Measurements from ENCODE around the gene ERG.

ERG gene

DNA sequence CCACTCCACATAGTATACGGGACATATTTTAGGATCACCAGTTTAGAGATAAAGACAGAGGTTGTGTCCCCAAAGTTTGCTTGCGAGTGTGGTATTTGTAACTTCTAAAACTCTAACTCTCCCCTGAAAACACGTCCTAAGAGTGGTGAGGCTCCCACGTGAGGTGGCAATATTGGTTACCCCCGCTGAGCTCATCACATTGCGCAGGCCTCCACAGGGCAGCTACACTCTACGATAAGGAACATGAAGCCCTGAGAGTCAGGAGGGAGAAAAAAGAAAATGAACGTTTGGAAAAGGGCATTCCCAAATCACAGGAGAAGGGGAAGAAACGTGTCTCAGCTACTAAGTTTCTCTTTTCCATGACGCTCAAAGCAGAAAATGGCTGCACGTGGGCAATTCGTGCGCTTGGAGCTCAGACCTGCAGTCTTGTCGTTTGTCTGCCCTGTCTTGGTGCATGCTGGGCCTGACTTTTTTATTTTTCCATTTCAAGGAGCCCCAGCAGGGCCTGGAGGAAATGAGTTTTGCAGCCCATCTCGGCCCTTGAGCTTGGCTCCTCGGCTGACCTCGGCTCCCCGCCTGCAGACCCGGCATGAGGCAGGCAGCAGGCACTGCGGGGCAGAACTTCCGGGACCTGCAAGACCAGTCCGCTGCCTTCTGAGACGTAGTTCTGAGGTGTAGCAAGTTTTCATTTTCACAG lies 25.7 kb downstream of the ERG start:
- no peaks in the 10 kb centered on the region for H3K9me3 Mint-ChIP-seq (ENCODE audit: low read depth)
- peaks cover 4% of the 10 kb centered on the region for H3K4me1 Mint-ChIP-seq (ENCODE audit: low read depth)
- H3K27ac Mint-ChIP-seq, result no peak overlapping the region
- peaks cover 42% of the 10 kb centered on the region for H3K27me3 Mint-ChIP-seq
- no peak overlapping the region for H3K4me3 Mint-ChIP-seq
- H3K36me3 Mint-ChIP-seq, result no peaks in the 10 kb centered on the region

DNA sequence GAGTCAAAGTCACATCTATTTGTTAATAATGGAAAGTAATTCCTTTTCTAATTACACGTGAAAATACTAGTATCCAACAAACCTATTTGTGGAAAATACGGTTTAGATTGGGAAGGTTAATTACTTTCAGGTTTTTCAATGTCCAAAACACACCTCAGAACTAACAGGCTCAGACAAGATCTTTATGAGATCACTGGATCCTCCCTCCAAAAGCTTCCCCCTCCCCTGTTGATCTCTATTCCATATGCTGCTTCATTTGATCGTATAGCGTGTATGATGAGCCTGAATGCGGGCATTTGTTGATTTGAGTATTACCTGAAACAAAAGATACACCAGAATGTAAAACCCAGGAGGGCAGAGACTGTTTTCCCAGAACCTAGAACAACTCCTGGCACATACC lies 26.5 kb downstream of the ERG start:
- H3K27ac Mint-ChIP-seq, result no peak overlapping the region
- H3K4me3 Mint-ChIP-seq, result no peak overlapping the region
- peaks cover 4% of the 10 kb centered on the region for H3K4me1 Mint-ChIP-seq (ENCODE audit: low read depth)
- no peaks in the 10 kb centered on the region for H3K9me3 Mint-ChIP-seq (ENCODE audit: low read depth)
- H3K36me3 Mint-ChIP-seq, result no peaks in the 10 kb centered on the region
- H3K27me3 Mint-ChIP-seq, result peaks cover 39% of the 10 kb centered on the region

DNA sequence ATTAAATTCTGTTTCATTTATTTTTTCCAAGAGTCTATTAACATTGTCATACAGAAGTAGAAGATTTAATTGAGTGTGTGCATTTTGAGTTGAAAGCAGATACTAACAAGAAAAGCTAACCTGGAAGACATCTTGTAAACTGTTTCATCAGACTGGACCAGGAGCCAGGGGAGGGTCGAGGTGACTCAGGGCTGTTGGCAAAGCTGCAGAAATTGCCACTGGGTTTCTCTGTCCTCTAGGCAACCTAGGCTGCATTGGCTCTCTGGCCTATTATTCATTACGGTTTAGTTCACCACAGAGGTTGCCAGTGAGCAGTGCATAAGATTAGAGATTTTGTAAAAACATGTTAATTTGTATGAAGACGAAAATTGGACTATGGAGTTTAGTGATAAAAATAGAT lies 27.5 kb downstream of the ERG start:
- Mint-ChIP-seq H3K9me3 (ENCODE audit: low read depth) (no peaks in the 10 kb centered on the region), H3K4me1 (ENCODE audit: low read depth) (peaks cover 1% of the 10 kb centered on the region), H3K27me3 (peaks cover 32% of the 10 kb centered on the region), H3K36me3 (no peaks in the 10 kb centered on the region), H3K4me3 (no peak overlapping the region), H3K27ac (no peak overlapping the region)

DNA sequence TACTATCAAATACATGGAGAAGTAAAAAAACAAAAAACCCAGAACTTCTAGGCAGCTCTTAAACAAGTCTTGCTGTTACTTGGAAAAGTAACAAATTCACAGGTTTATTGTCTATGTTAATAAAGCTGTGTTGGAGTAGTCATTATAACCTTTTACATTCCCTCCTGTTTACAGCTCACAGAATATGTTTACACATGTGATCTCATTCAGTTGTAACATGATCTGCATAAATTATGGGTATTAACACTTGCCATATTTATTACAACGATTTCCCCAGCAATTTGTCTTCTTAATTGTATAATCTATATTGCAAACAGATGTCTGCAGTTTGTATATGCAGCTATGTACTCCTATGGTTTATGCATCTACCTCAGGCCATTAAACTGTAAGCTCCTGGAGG lies 28.6 kb downstream of the ERG start:
- Mint-ChIP-seq H3K36me3 (no peaks in the 10 kb centered on the region), H3K4me3 (no peak overlapping the region), H3K4me1 (ENCODE audit: low read depth) (no peaks in the 10 kb centered on the region), H3K27ac (no peak overlapping the region), H3K27me3 (peaks cover 23% of the 10 kb centered on the region), H3K9me3 (ENCODE audit: low read depth) (no peaks in the 10 kb centered on the region)

DNA sequence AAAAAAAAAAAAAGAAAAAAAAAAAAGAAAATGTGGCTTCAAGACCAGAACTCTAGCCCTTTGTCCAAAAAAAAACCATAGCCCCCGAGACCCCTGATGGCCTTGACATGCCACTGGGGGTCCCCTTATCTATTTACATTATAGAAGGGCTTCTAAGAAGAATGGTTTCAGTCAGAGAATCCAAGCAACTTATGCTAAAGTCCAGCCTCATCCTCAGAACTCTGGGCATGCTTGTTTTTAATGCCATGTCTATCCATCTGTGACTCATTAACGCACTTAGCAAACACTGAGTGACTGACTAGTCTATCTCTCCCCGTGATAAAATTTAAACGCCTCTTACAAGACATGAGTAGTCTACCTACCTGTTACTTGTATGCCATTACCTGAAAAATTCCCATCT lies 29.3 kb downstream of the ERG start:
- H3K4me1 Mint-ChIP-seq (ENCODE audit: low read depth), result no peaks in the 10 kb centered on the region
- no peak overlapping the region for H3K27ac Mint-ChIP-seq
- no peaks in the 10 kb centered on the region for H3K36me3 Mint-ChIP-seq
- H3K4me3 Mint-ChIP-seq, result no peak overlapping the region
- peaks cover 16% of the 10 kb centered on the region for H3K27me3 Mint-ChIP-seq
- H3K9me3 Mint-ChIP-seq (ENCODE audit: low read depth), result no peaks in the 10 kb centered on the region

DNA sequence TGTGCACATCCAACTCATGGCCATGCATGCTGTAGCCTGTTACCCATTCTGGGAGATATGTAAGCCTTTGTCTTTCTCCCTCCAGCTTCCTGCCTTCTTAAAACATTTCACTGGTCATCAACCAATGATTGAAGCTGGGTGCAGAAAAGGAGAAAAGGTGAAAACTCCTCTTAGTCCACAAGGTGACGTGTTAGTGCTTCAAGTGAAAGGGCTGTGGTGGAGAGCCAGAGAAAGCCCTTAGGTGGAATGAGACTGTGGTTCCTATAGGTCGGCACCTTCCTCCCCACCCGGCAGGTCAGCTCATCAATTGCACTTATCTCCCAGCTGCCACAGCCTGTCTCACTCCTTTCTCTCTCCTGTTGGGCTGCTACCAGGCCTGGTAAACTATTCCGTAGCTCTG lies 30.4 kb downstream of the ERG start:
- H3K4me1 Mint-ChIP-seq (ENCODE audit: low read depth), result no peaks in the 10 kb centered on the region
- H3K36me3 Mint-ChIP-seq, result no peaks in the 10 kb centered on the region
- H3K27ac Mint-ChIP-seq, result no peak overlapping the region
- H3K4me3 Mint-ChIP-seq, result no peak overlapping the region
- H3K9me3 Mint-ChIP-seq (ENCODE audit: low read depth), result no peaks in the 10 kb centered on the region
- H3K27me3 Mint-ChIP-seq, result peaks cover 13% of the 10 kb centered on the region

DNA sequence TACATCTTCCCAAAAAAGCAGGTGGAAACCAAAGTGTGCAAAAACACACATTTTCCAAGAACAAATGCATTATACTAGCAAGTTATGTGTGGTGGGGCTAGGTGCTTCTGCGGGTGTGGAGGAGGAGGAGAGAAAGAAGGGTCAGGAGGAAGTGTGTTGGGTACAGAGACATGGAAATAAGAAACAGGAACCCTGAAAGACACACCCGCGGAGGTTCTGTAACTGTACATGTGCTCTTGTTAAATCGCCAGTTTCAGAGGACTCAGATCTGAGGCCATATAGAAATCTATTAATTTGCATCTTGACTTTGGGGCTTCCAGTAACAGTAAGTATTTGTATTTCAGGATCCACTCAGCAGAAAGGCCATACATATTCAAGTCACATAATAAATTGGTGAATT lies 30.9 kb downstream of the ERG start:
- no peaks in the 10 kb centered on the region for H3K36me3 Mint-ChIP-seq
- H3K27ac Mint-ChIP-seq, result no peak overlapping the region
- peaks cover 13% of the 10 kb centered on the region for H3K27me3 Mint-ChIP-seq
- H3K4me3 Mint-ChIP-seq, result no peak overlapping the region
- H3K9me3 Mint-ChIP-seq (ENCODE audit: low read depth), result no peaks in the 10 kb centered on the region
- no peaks in the 10 kb centered on the region for H3K4me1 Mint-ChIP-seq (ENCODE audit: low read depth)

DNA sequence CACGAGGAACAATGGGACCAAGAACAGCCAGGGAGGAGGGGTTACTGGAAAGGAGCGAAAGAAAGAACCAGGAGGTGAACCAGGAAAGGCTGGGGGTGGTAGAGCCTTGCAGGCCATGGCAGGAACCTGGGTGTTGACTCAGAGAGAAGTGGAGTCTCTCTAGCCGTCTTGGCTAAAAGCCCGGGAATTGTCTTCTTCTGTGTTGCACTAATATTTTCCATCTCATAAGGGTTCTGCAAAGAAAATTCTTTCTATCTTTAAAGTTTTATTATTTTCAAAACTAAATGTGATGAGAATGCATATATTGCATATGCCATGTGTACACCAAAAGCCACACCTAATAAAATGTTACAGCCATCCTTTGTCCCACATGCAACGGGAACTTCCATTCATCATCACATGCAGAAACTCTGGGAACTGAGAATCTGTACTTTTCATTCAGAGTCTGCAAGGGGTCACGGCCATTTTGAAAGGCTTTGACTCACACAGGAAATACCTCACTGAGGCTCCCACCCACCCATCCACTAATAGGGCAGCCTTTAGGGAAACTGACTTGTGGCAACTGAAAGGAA lies 38.0 kb downstream of the ERG start:
- Mint-ChIP-seq H3K27ac (no peak overlapping the region), H3K4me3 (no peak overlapping the region), H3K9me3 (ENCODE audit: low read depth) (no peaks in the 10 kb centered on the region)

DNA sequence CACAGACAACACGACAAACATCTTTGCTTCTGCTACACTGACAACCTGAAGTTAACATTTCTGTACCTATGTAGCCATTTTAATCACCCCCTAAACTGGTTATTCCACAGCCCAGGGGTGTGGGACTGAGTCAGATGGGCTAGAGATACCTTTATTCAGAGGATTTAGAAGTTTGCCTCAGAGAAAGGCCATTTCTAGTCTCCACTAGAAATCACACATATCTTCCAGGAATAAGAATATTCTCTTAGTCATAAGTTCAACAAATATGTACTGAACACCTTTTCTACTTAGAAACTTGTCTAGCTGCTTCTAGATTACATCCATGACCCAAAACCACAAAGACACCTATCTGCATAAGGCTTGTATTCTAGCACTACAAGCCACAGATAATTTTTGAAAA lies 38.8 kb downstream of the ERG start:
- H3K4me3 Mint-ChIP-seq, result no peak overlapping the region
- no peak overlapping the region for H3K27ac Mint-ChIP-seq
- peaks cover 3% of the 10 kb centered on the region for H3K27me3 Mint-ChIP-seq
- H3K36me3 Mint-ChIP-seq, result no peaks in the 10 kb centered on the region
- H3K4me1 Mint-ChIP-seq (ENCODE audit: low read depth), result no peaks in the 10 kb centered on the region
- no peaks in the 10 kb centered on the region for H3K9me3 Mint-ChIP-seq (ENCODE audit: low read depth)

More for the DNA sequence above, 38.0 kb downstream of the ERG start:
- H3K27me3 Mint-ChIP-seq, result peaks cover 5% of the 10 kb centered on the region
- no peaks in the 10 kb centered on the region for H3K4me1 Mint-ChIP-seq (ENCODE audit: low read depth)
- no peaks in the 10 kb centered on the region for H3K36me3 Mint-ChIP-seq

DNA sequence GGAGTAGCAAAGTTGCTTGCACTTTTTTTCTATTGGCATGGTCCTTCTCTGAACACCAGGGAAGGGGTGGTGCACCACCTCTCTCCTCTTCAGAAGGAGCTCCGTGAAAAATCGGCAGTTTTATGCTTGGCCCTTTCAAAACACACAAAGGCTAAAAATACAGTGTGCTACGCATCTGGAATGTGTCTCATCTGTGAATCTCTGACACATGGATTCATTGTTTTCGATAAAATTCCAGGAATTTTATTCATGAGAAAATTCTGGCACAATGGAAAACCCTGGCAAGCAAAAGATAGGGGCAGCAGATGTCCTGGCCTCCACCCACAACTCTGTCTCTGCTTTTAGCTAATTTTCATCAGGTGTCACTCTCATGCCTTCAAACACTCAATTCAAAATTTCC lies 42.9 kb downstream of the ERG start:
- Mint-ChIP-seq H3K9me3 (ENCODE audit: low read depth) (no peaks in the 10 kb centered on the region), H3K27me3 (no peaks in the 10 kb centered on the region), H3K27ac (no peak overlapping the region), H3K36me3 (no peaks in the 10 kb centered on the region), H3K4me3 (no peak overlapping the region), H3K4me1 (ENCODE audit: low read depth) (no peaks in the 10 kb centered on the region)

DNA sequence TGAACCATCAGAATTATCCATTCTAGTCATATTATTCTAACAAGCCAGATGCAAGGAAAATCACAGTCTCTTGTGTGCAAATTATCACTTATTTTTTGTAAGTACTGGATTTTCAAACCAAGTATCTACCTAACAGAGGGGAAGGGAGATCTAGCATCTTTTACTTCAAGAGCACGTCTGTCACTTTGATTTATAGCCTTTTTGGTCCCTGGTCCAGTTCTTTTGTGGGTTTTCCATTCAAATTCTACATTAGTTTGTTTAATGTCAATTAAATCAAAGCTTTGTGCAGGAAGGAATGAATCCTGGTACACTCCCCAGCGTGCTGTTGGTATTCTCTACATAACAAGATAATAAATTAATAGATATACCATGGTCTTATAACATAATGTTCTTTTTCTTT lies 43.6 kb downstream of the ERG start:
- Mint-ChIP-seq H3K9me3 (ENCODE audit: low read depth) (no peaks in the 10 kb centered on the region), H3K4me3 (no peak overlapping the region), H3K36me3 (no peaks in the 10 kb centered on the region), H3K4me1 (ENCODE audit: low read depth) (no peaks in the 10 kb centered on the region), H3K27ac (no peak overlapping the region), H3K27me3 (no peaks in the 10 kb centered on the region)

DNA sequence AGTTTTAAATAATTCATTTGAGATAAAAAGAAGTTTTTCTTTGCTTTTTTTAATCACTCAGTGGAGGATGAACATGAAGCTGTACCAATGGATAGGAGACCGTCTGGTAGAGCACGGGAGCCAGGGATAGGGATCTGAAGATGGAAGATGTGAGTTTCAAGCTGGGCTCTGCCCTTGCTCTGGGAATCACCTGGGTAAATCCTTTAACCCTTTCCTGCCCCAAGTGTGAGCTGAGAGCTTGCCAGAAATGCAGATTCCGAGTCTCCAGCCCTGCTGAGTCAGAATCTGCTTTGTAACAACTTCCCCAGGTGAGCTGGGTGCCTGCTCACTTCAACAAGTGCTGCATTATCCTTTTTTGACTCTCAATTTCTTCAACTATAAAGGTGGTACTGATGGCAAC lies 44.1 kb downstream of the ERG start:
- H3K4me1 Mint-ChIP-seq (ENCODE audit: low read depth), result no peaks in the 10 kb centered on the region
- H3K27ac Mint-ChIP-seq, result no peak overlapping the region
- H3K36me3 Mint-ChIP-seq, result no peaks in the 10 kb centered on the region
- no peak overlapping the region for H3K4me3 Mint-ChIP-seq
- H3K9me3 Mint-ChIP-seq (ENCODE audit: low read depth), result no peaks in the 10 kb centered on the region
- H3K27me3 Mint-ChIP-seq, result no peaks in the 10 kb centered on the region

DNA sequence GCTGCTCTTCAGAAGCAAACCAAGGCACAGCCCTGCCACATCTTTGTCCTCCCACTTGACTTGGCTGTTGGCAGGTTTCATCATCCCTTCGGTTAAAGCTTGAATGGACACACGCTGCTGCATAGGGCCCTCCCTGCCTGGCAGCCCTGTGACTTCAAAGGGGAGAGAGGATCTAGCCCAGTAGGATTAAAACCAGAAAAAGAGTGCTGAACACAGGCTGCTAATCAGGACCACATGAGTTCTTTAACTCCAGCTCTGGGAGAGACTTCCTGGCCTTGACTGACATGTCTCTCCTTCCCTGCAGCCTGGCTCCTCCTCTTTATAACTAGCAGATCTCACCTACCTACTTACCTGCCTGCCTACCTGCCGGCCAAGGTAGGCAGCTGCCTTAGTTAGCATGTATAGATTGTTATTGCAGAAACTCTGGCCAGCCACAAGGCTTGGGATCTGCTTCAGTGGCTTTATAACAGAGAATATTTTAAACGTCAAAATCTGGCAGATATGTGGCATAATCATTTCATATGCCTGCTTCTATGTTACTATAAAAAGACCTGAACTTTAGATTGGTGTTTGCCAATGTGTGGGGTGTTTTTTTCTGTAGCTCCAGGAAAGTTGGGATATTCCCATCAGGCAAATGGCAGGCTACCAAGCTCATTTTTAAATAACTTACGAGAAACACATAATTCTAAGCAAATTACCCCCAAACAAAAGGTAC lies 49.4 kb downstream of the ERG start:
- no peaks in the 10 kb centered on the region for H3K4me1 Mint-ChIP-seq (ENCODE audit: low read depth)
- no peak overlapping the region for H3K27ac Mint-ChIP-seq
- no peak overlapping the region for H3K4me3 Mint-ChIP-seq
- no peaks in the 10 kb centered on the region for H3K36me3 Mint-ChIP-seq
- H3K27me3 Mint-ChIP-seq, result peaks cover 1% of the 10 kb centered on the region
- no peaks in the 10 kb centered on the region for H3K9me3 Mint-ChIP-seq (ENCODE audit: low read depth)

DNA sequence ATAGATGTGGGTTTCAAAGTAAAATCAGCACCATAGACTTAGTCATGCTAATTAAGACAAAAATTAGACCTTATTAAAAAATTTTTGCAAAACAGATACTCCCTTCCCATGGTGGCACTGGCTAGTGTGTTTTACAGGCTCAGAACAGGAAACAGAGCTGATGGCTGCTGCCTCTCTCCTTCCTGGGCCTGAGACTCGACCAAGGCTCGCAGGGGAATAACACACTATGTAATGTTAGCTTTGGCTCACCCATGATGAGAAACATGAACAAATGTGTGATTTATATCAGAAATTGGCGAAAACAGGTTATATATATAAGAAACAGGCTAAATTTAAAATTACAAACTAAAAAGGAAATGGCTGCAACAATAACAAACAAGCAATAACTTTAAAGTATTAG lies 50.7 kb downstream of the ERG start:
- H3K4me1 Mint-ChIP-seq (ENCODE audit: low read depth), result no peaks in the 10 kb centered on the region
- peaks cover 4% of the 10 kb centered on the region for H3K27me3 Mint-ChIP-seq
- H3K27ac Mint-ChIP-seq, result no peak overlapping the region
- H3K9me3 Mint-ChIP-seq (ENCODE audit: low read depth), result no peaks in the 10 kb centered on the region
- no peaks in the 10 kb centered on the region for H3K36me3 Mint-ChIP-seq
- H3K4me3 Mint-ChIP-seq, result no peak overlapping the region

DNA sequence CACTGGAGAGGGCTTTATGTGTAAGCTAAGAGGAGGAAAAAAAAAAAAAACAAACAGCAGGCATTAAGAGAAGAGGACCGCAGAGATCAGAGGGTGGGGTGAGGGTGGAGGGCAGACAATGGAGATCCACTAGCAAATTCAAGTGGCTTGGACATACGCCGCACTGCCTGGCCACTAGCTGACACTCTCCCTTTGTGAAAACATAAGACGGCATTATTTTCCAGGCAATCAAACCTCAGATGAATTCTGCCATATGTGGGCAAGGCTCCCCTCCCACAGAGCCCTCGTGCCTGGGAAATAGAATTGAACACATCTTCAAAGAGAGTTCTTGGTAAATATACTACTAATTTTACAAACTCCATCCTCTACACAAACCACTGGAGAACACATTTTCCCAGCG lies 53.6 kb downstream of the ERG start:
- no peak overlapping the region for H3K27ac Mint-ChIP-seq
- no peak overlapping the region for H3K4me3 Mint-ChIP-seq
- no peaks in the 10 kb centered on the region for H3K4me1 Mint-ChIP-seq (ENCODE audit: low read depth)
- H3K27me3 Mint-ChIP-seq, result peaks cover 5% of the 10 kb centered on the region
- no peaks in the 10 kb centered on the region for H3K9me3 Mint-ChIP-seq (ENCODE audit: low read depth)
- no peaks in the 10 kb centered on the region for H3K36me3 Mint-ChIP-seq

DNA sequence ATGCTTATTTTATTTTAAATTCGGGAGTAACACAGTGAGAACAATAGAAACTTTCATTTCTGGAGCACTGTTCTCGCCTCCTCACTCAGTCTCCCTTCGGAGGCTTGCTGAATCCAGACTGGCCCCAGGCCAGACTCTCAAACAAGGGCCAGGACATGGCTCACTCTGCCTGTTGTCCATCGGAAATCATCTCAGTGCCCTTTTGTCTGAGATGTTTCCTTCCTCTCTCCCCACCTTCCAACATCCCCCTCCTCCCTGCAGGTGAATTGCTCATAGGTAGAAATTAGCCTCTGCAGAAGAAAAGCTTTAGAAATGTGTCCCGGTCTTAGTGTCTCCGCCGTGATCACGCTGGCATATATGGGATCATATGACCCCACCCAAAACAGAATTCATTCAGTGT lies 55.2 kb downstream of the ERG start:
- no peaks in the 10 kb centered on the region for H3K36me3 Mint-ChIP-seq
- H3K9me3 Mint-ChIP-seq (ENCODE audit: low read depth), result no peaks in the 10 kb centered on the region
- no peak overlapping the region for H3K4me3 Mint-ChIP-seq
- no peak overlapping the region for H3K27ac Mint-ChIP-seq
- H3K4me1 Mint-ChIP-seq (ENCODE audit: low read depth), result no peaks in the 10 kb centered on the region
- H3K27me3 Mint-ChIP-seq, result peaks cover 6% of the 10 kb centered on the region
